Measurements from ENCODE around the gene TMC3.
"Not testable (repeated sequence)": the region's sequence is repeated elsewhere in the genome, so short reads cannot be mapped to it uniquely, and the experiment has no call there.

Gene TMC3

GRCh38 chr15:81373775-81374395, at the start of gene TMC3:
TMC3 (minus strand) TSS chr15:81374213; CDS start chr15:81374077, 136 bp downstream.
- DNase-seq, result no peak

DNA sequence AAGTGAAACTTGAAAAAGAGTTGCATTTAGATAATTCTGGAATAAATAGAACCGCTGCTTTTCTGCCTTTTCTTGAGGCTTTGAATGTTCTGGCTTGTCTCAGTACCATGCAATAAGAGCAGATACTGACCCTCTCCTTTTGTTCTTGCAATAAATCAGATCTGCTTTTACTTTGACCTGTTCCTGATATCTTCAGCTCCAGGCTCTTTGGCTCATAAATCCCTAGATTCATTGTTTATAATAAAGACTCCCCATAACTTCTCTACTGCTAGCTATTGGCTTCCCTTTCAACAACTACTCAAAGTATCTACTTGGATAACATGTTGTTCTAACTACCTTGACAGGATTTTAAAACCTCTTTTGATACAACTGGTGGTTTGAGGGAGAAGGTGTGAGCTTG, 47.4 kb upstream of the TMC3 start:
- no peak for DNase-seq

DNA sequence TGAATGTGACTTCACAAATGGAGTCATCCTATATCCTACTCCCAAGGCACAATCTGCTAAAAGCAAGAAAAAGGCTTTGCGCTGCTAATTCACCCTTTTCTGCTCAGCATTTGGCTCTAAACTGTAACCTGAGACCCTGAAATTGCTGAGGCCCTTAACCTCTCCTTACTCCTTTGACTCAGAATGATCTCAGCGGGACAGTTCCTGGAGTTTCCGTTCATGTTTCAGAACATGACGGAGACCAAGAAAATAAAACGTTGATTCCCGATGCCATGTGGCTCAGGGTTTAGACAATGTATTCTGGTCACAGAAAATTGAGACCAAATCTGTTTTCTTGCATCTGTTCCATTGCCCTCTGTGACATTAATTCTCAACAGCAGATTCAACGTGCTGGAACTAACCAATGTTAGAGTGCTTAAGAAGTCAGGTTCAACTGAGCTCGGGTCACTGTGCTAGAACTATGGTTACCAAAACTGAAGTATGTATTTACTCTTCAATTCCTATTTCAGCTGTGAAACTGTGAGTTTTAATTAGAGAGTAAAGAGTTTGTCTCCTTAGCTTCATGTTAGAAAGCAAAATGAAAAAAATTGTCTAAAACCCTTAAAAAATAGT, 45.4 kb upstream of the TMC3 start:
- no peak for DNase-seq

DNA sequence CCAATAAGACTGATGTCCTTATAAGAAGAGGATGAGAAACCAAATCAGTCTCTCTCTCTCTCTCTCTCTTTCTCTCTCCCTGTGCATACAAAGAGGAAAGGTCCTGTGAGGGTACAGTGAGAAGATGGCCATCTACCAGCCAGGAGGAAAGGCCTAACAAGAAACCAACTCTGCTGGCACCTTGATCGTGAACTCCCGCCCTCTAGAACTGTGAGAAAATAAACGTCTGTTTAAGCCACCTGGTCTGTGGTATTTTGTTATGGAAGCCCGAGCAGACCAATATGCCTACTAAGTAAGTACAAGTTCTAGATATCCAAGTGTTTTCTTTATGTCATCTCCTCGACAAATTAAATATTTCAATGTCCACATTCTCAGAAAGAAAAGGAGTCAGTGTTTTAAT, 44.9 kb upstream of the TMC3 start:
- DNase-seq, result no peak

GRCh38 chr15:81418444-81418843, 44.4 kb upstream of the TMC3 start:
- DNase-seq, result no peak

DNA sequence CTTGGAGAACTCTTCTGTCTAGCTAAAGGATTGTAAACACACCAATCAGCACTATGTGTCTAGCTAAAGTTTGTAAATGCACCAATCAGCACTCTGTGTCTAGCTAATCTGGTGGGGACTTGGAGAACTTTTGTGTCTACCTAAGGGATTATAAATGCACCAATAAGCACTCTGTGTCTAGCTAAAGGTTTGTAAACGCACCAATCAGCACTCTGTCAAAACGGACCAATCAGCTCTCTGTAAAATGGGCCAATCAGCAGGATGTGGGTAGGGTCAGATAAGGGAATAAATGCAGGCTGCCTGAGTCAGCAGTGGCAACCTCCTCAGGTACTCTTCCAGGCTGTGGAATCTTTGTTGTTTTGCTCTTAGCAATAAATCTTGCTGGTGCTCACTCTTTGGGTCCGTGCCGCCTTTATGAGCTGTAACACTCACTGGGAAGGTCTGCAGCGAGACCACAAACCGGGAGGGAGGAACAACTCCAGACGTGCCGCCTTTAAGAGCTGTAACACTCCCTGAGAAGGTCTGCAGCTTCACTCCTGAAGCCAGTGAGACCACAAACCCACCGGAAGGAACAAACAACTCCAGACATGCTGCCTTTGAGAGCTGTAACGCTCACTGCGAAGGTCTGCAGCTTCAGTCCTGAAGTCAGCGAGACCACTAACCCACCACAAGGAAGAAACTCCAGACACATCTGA, 40.4 kb upstream of the TMC3 start:
- not testable (repeated sequence) for DNase-seq

DNA sequence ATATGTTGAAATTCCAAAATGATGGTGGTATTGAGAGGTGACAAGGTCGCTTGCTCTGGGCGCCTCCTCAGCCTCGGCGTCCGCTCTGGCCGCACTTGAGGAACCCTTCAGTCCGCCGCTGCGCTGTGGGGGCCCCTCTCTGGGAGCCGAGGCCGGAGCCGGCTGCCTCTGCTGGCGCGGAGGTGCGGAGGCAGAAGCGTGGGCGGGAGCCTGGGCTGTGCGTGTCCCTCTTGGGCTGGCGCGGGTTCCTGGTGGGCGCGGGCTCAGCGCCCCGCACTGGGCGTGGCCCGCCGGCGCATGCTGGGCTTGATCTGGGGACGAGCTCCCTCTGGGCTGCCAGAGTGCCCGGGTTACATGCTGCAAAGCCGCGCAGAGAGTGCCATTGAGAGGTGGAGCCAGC, 39.8 kb upstream of the TMC3 start:
- DNase-seq, result no peak

- no peak for DNase-seq
Observed at GRCh38 chr15:81411969-81412633, 38.1 kb upstream of the TMC3 start.

DNA sequence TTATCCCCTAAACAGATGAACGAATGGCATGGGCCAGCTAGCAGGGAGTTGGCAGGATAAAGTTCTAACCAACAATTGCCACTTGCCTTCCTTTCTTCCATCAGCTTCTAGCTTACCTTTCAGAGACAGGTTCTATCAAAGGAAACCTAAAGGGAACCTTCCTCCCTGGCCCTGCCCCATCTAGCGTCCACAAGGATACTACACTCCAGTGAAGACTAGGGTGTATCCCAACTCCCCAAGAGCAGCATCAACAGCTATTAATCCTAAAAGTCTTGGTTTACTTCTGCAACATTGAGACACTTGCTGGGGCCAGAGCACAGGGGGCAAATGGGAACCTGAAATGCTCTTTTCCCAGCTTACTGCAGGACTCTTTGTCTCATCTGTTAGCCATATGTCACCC, 37.0 kb upstream of the TMC3 start:
- DNase-seq, result no peak

- DNase-seq, result peak; percentile 3
Observed at GRCh38 chr15:81410318-81410753, 36.3 kb upstream of the TMC3 start.

DNA sequence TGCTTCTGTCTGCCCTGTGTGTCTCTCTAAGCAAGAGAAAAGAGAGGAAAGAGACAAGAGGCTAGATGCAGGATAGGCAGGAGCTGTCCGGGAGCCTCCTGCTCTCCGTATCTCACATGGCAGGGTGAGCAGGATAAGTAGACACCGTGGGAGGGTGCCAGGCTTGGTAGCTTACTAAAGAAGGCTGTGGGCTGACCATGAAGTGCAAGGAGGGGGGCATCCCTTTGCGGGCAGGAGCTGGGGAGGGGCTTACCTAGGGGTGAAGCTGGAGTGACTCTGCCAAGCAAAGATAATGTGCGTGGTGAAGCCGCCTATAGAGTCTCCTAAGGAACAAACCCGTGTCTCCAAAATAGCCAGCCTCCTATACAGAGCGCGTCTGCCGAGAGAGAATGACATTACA, 33.7 kb upstream of the TMC3 start:
- no peak for DNase-seq

- no peak for DNase-seq
Observed at GRCh38 chr15:81407176-81407575, 33.2 kb upstream of the TMC3 start.

- no peak for DNase-seq
Observed at GRCh38 chr15:81400640-81401236, 26.7 kb upstream of the TMC3 start.

- no peak for DNase-seq
Observed at GRCh38 chr15:81398910-81399551, 25.0 kb upstream of the TMC3 start.

DNA sequence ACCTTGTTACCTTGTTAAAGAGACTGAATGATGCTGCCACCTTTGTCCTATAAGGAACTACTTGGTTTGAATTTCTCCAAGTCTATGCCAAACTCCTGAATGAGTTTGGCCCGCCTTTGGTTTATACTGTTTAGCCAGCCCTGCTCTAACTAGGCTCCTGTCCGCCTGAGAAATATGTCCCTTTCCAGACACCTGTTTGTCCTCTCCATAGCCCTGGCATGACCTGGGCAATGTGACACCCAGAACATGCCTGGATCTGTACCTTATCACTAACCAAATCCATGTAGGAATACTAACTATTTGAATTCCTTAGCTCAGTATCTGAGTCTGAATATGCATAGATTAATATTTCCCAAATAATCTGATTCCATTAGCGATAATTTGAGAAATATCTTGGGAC, 24.4 kb upstream of the TMC3 start:
- DNase-seq, result no peak

DNA sequence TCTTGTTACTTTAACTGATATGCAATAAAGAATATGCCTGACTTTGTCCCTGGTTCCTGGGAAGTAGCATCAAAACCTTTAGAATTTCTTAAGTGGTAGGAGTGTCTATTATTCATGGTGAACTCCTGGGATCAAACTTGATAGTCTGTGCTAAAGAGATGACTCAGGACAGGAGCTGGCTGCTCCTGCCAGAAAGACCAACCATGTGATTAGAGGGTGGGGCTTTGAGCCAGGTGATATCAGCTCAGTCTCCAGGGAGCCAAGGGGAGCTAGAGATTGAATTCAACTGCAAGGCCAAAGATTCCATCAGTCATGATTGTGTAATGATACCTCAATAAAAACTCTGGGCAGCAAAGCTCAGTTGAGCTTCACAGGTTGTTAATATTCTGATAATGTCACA, 20.6 kb upstream of the TMC3 start:
- DNase-seq, result no peak

DNA sequence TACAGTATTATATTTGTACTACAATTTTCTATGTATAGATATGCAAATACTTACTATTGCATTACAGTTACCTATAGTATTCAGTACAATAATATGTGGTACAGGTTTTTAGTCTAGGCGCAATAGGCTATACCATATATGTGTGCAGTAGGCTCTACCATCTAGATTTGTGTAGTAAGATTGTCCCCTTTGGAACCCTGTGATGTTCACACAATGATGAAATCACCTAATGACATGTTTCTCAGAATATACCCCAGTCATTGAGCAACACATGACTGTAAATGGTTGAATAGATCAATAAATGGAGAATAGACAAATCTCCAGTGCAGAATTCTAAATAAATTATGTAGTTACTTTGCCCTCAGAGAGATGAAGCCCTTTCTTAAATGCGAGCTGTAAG, 17.6 kb upstream of the TMC3 start:
- DNase-seq, result no peak

- DNase-seq, result no peak
Observed at GRCh38 chr15:81388436-81388770, 14.4 kb upstream of the TMC3 start.

DNA sequence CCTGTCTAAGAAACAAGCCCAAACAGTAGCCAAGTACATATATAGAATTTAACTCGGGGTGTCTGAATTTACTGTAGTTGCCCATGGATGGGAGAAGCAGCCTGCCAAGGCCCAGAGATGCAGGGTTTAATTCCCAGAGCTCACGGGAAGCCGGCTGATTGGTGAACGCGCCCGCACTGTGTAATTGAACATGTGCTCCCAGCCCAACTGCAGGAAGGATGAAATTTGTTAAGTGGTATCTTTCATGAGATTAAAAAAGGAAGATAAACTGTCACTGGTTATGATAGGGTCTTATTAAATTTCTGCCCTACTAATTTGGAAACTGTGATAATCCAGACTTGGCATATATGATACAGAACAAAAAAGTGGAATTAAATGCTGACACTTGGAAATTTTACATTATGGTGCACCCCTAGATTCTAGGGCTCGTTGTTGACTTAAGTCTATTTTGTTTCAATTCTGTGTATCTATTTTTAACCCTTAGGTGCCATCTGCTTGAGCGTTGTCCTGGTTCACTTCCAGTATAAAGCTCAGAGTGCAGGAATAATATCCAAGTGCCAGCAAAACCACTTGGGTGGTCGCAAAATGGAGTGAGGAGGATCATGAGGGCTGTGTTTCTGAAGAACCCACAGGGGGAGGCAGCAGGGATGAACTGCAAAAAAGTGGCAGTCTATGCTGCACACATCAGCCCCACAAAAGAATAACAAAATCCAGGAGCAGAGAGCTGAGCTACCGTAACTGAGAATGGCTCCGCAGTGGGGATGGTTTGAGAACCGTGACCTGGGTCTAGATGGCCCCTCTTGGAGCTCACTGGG, 13.8 kb upstream of the TMC3 start:
- DNase-seq, result no peak

GRCh38 chr15:81386947-81387346, 12.9 kb upstream of the TMC3 start:
- no peak for DNase-seq

DNA sequence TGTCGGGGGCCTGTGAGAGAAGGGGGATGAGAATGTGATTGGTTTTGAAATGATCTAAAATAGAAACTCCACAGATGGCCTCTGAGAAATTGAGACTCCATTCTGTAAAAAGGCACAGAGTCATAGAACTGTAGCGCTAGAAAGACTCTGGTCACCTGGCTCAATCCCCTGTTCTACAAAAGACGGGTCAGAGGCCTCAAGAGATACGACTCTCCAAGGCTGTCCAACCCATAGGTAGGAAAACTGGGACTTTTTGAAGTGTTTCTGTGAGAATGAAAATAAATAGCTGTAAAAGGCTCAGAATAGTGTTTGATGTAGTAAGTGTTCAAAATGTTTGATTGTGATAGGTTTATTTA, 11.7 kb upstream of the TMC3 start:
- DNase-seq, result no peak
